Mesodermal cell (in vitro differentiated cells): ENCODE data around the gene ANO9. TPM values are rescaled to one million over a fixed set of nuclear protein-coding genes. Genes with fewer than 3 reads are reported as not detected.

ENCODE experiments used
- H3K27ac ChIP-seq: 2 replicates; pipeline ENCODE4 v1.7.0; 2013; ENCODE audit warnings: mild to moderate bottlenecking, low read depth, low read length, moderate library complexity; ENCODE audit not compliant: severe bottlenecking
- H3K36me3 ChIP-seq: 2 replicates; pipeline ENCODE4 v1.7.1; 2013; ENCODE audit warnings: mild to moderate bottlenecking, low read length, moderate library complexity; ENCODE audit not compliant: control insufficient read depth, insufficient read depth
- H3K4me1 ChIP-seq: one replicate; pipeline ENCODE4 v1.7.1; 2013; ENCODE audit warnings: mild to moderate bottlenecking, low read length; ENCODE audit not compliant: insufficient read depth, control insufficient read depth, poor library complexity, severe bottlenecking
- H3K4me3 ChIP-seq: 2 replicates; pipeline ENCODE4 v1.7.0; 2013; ENCODE audit warnings: low read length, control low read depth, mild to moderate bottlenecking; ENCODE audit not compliant: insufficient read depth, poor library complexity, severe bottlenecking; ENCODE audit errors: extremely low read depth
- H3K9me3 ChIP-seq: 2 replicates; pipeline ENCODE4 v1.7.1; 2013; ENCODE audit warnings: mild to moderate bottlenecking, low read length, moderate library complexity; ENCODE audit not compliant: control insufficient read depth
- WGBS, 2 experiments: methylation state at CpG; one replicate each; pipeline ENCODE4 v1.1.5; 2013; ENCODE audit warnings: missing lambda C conversion rate in 2 of 2; ENCODE audit not compliant: insufficient coverage in 2 of 2; 5-methylcytosine and 5-hydroxymethylcytosine counted together
- polyA plus RNA-seq, 2 experiments: library from polyadenylated mRNA; stranded (reverse); fragments of 50-300 nt; gene quantifications; one replicate each; pipeline ENCODE4 v1.2.3, GENCODE V29; 2013

ANO9 gene
- 0.74 TPM for polyA plus RNA-seq (2013, experiment 1 of 2)
- polyA plus RNA-seq (2013, experiment 2 of 2), result 0.35 TPM

GRCh38 chr11:441418-442274 is at the start of gene ANO9:
Gene ANO9 (minus strand): TSS chr11:442011. CDS start chr11:441926, 85 bp downstream.
- 58 to 70% methylated on average over 17 to 26 of the region's 35 CpGs for WGBS, 2 experiments
- no peak within 1 kb of the TSS for H3K4me3 ChIP-seq
- no peak within 1 kb of the TSS for H3K27ac ChIP-seq
- peaks cover 4% of the 10 kb centered on the region for H3K4me1 ChIP-seq
- no peaks in the 10 kb centered on the region for H3K9me3 ChIP-seq
- no peaks in the 10 kb centered on the region for H3K36me3 ChIP-seq

GRCh38 chr11:491358-491757 is 49.5 kb upstream of the ANO9 start:
- Histone ChIP-seq H3K4me1 (no peaks in the 10 kb centered on the region), H3K9me3 (no peaks in the 10 kb centered on the region), H3K36me3 (peaks cover 62% of the 10 kb centered on the region), H3K4me3 (no peak overlapping the region), H3K27ac (no peak overlapping the region)
- WGBS, 2 experiments, result 90 to 98% methylated on average over 3 to 7 of the region's 7 CpGs

GRCh38 chr11:490930-491260 is 49.1 kb upstream of the ANO9 start:
- no peaks in the 10 kb centered on the region for H3K4me1 ChIP-seq
- H3K9me3 ChIP-seq, result no peaks in the 10 kb centered on the region
- H3K4me3 ChIP-seq, result no peak overlapping the region
- WGBS, 2 experiments, result 94 to 97% methylated on average over 14 to 15 of the region's 15 CpGs
- H3K36me3 ChIP-seq, result peaks cover 58% of the 10 kb centered on the region
- no peak overlapping the region for H3K27ac ChIP-seq

- H3K36me3 ChIP-seq, result peaks cover 52% of the 10 kb centered on the region
- no peak overlapping the region for H3K4me3 ChIP-seq
- no peak overlapping the region for H3K27ac ChIP-seq
- H3K9me3 ChIP-seq, result no peaks in the 10 kb centered on the region
- H3K4me1 ChIP-seq, result no peaks in the 10 kb centered on the region
- WGBS, 2 experiments, result 95 to 97% methylated on average over 33 to 34 of the region's 38 CpGs
These were observed 48.5 kb upstream of the ANO9 start for GRCh38 chr11:490186-490929.

- H3K4me3 ChIP-seq, result no peak overlapping the region
- H3K36me3 ChIP-seq, result peaks cover 46% of the 10 kb centered on the region
- H3K9me3 ChIP-seq, result no peaks in the 10 kb centered on the region
- 93 to 97% methylated on average over 32 to 34 of the region's 37 CpGs for WGBS, 2 experiments
- no peak overlapping the region for H3K27ac ChIP-seq
- H3K4me1 ChIP-seq, result no peaks in the 10 kb centered on the region
These were observed 47.9 kb upstream of the ANO9 start for GRCh38 chr11:489610-490185.

- H3K27ac ChIP-seq, result no peak overlapping the region
- H3K9me3 ChIP-seq, result no peaks in the 10 kb centered on the region
- WGBS, 2 experiments, result 95 to 97% methylated on average over 17 to 19 of the region's 19 CpGs
- peaks cover 39% of the 10 kb centered on the region for H3K36me3 ChIP-seq
- H3K4me3 ChIP-seq, result no peak overlapping the region
- no peaks in the 10 kb centered on the region for H3K4me1 ChIP-seq
These were observed 47.2 kb upstream of the ANO9 start for GRCh38 chr11:488992-489391.

GRCh38 chr11:488579-488978 is 46.8 kb upstream of the ANO9 start:
- Histone ChIP-seq H3K27ac (no peak overlapping the region), H3K9me3 (no peaks in the 10 kb centered on the region), H3K4me3 (no peak overlapping the region), H3K36me3 (peaks cover 40% of the 10 kb centered on the region), H3K4me1 (no peaks in the 10 kb centered on the region)
- WGBS, 2 experiments, result 94 to 96% methylated on average over 15 to 16 of the region's 19 CpGs

- no peak overlapping the region for H3K4me3 ChIP-seq
- peaks cover 40% of the 10 kb centered on the region for H3K36me3 ChIP-seq
- H3K9me3 ChIP-seq, result no peaks in the 10 kb centered on the region
- H3K4me1 ChIP-seq, result no peaks in the 10 kb centered on the region
- no peak overlapping the region for H3K27ac ChIP-seq
- 89 to 95% methylated on average over 23 to 25 of the region's 25 CpGs for WGBS, 2 experiments
These were observed 46.3 kb upstream of the ANO9 start for GRCh38 chr11:488062-488461.

GRCh38 chr11:487571-488021 is 45.8 kb upstream of the ANO9 start:
- Histone ChIP-seq H3K4me1 (no peaks in the 10 kb centered on the region), H3K9me3 (no peaks in the 10 kb centered on the region), H3K4me3 (no peak overlapping the region), H3K27ac (no peak overlapping the region), H3K36me3 (peaks cover 36% of the 10 kb centered on the region)
- whole genome bisulfite sequencing, 2 experiments, result 95% methylated on average over 21 of the region's 22 CpGs

GRCh38 chr11:486189-486588 is 44.4 kb upstream of the ANO9 start:
- Histone ChIP-seq H3K36me3 (peaks cover 33% of the 10 kb centered on the region), H3K4me3 (no peak overlapping the region), H3K9me3 (peaks cover 6% of the 10 kb centered on the region), H3K27ac (no peak overlapping the region), H3K4me1 (no peaks in the 10 kb centered on the region)
- 95% methylated on average over 23 of the region's 23 CpGs for WGBS, 2 experiments
